HG02678 (cell line): ENCODE data around the gene SYTL1.

Experiments used
- ATAC-seq: cut with Tn5 transposase; IDR thresholded peaks from one replicate; pipeline ENCODE4 v1.9.1; 2021; ENCODE audit warnings: mild to moderate bottlenecking, moderate library complexity; ENCODE audit not compliant: unreplicated experiment

Gene SYTL1, protein sequence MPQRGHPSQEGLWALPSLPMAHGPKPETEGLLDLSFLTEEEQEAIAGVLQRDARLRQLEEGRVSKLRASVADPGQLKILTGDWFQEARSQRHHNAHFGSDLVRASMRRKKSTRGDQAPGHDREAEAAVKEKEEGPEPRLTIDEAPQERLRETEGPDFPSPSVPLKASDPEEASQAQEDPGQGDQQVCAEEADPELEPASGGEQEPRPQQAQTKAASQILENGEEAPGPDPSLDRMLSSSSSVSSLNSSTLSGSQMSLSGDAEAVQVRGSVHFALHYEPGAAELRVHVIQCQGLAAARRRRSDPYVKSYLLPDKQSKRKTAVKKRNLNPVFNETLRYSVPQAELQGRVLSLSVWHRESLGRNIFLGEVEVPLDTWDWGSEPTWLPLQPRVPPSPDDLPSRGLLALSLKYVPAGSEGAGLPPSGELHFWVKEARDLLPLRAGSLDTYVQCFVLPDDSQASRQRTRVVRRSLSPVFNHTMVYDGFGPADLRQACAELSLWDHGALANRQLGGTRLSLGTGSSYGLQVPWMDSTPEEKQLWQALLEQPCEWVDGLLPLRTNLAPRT

GRCh38 chr1:27341525-27342252 lies at the start of gene SYTL1:
SYTL1 (plus strand) TSS chr1:27342022; CDS start chr1:27345335, 3,313 bp downstream.
- ATAC-seq = peak; percentile 51

DNA sequence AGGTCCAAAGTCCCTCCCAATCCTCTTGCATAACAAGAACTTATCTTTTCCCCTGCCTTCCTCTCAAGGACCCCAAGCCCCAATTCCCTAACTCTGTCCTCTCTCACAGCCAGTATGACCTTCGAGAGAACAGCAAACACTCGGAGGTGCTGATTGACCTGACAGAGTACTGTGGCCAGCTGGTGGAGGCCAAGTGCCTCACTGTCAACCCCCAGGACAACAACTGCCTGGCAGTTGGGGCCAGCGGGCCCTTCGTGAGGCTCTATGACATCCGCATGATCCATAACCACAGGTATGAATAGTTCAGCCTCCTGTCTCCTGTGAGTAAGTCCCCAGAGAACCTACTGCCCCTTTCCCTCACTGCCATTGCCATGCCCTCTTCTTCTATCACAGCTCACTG lies 49.7 kb upstream of the SYTL1 start:
- ATAC-seq = no peak

GRCh38 chr1:27293915-27294314 lies 47.9 kb upstream of the SYTL1 start:
- no peak for ATAC-seq

- no peak for ATAC-seq
Observed at GRCh38 chr1:27296773-27297291, 45.0 kb upstream of the SYTL1 start.

DNA sequence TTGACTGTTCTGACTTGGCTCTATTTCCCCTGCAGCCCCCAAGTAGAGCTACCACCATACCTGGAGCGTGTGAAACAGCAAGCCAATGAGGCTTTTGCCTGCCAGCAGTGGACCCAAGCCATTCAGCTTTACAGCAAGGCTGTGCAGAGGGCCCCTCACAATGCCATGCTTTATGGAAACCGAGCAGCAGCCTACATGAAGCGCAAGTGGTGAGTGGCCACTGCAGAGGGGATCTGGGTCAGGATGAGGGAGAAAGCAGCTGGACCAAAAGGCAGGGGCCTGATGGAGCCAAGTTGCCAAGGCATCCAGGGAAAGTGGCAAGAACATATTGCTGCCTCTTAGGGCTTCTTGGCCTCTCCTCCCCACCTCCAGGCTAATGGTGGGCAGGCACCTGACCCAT lies 43.9 kb upstream of the SYTL1 start:
- no peak for ATAC-seq

DNA sequence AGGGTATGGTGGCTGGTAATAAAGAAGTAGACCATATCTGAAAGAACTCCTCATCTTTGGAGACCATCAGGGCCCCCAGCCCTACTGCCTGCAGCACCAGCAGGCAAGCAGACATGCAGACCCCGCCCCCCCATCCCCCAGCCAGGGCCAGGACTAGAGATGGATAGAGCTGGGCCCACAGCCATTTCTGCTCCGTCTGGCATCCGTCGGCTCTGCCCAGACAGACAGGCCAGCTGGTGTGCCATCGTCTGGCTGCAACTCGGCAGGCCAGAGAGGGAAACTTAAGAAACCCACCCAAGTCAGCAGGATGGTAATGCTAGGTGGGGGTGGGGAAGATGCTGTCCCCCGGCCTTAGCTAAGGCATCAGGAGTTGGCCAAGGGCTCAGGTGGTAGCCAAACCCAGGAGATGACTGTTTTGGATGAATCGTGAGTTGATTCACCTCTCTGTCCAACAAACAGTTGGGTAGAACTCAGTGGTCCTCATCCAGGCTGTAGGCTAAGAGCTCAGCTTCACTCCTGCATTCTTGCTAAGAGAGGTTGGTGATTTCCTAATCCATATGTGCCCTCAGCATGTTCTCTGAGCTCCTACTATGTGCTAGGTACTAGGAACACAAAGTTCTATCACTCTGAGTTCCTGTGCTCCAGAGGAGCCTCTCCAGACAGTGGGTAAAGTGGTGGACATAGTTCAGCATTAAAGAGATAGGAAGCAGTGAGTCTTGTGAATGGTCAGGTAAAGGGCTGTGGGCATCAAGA lies 43.0 kb upstream of the SYTL1 start:
- no peak for ATAC-seq

DNA sequence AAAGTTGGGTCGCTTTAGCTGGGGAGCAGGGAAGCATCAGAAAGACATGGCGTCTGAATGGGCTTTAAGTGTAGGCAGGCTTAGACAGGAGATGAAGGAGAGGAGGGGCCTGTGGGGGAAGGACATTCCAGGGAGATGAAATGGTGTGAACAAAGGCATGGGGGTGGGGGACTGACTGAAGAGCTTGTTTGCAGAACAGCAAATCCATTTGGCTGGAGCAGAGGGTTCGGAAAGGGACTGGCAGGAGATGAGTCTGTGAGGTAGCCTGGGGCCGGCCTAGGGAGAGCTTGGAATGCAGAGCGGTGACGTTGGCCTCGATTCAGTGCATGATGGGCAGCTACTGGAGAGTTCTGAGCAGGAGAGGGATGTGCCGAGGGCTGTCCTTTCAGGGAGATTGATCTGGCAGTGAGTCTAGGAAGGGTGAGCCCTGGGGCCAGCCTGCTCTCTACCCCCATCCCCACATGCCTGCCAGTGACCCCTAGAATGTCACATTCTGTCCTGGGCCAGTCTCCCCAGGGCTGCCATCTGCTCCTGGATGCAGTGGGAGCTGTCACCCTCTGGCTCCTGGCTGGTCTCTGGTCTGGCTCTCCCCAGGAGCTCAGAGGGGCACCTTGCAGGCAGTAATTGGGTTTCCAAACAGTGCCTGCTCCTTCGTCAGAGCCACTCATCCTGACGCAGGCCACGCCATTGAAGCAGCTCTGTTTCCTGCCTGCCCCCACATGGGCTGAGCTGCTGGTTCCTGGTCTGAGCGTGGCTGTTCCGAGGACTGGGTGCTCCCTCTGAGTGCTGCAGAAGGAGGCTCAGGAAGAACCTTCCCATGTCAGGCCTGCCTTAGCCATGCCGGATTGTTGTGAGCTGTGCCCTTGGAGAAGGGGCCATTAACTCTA lies 42.2 kb upstream of the SYTL1 start:
- ATAC-seq = no peak

DNA sequence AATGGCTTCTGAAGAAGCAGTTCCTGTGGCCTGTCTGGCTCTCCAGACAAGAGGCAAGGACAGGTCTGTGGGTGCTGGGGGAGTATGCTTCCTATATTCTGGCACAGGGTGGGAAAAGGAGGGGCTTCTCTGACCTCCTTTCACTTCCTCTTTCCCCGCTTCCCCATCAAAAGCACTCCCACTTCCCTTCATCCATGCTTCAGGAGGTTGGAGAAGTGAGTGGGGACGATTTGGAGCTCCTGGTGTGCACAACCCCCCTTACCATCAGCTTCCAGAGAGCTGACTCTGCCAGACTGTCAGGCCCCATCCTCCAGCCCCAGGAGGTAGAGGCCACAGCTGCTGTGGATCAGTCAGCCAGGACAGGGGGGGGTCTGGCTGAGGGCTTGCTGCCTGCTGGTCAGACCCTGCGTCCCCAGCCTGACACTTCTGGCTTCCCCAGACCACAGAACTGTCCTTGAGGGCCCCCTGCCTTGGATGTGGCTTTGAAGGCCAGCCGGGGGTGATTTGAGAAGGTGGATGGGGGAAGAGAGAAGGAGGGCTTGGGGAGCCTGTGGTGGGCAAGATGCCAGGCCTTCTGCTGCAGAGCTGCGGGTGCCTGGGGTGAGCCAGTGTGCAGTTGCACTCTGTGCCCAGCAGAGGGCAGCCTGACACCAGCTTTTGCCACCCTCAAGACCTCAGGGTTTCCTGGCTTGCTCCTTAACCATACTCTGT lies 41.3 kb upstream of the SYTL1 start:
- ATAC-seq = no peak

DNA sequence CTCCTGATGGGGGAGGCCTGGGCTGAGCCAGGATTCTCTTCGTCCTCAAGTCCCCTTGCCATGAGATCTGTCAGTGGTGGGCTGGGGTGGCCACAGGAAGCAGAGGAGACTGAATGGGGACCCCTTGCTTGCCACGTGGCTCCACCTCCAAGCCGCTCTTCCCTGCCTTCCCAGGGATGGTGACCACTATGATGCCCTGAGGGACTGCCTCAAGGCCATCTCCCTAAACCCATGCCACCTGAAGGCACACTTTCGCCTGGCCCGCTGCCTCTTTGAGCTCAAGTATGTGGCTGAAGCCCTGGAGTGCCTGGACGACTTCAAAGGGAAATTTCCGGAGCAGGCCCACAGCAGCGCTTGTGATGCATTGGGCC lies 40.8 kb upstream of the SYTL1 start:
- ATAC-seq = no peak

GRCh38 chr1:27301582-27302199 lies 40.1 kb upstream of the SYTL1 start:
- ATAC-seq = no peak

GRCh38 chr1:27302612-27303011 lies 39.2 kb upstream of the SYTL1 start:
- no peak for ATAC-seq

DNA sequence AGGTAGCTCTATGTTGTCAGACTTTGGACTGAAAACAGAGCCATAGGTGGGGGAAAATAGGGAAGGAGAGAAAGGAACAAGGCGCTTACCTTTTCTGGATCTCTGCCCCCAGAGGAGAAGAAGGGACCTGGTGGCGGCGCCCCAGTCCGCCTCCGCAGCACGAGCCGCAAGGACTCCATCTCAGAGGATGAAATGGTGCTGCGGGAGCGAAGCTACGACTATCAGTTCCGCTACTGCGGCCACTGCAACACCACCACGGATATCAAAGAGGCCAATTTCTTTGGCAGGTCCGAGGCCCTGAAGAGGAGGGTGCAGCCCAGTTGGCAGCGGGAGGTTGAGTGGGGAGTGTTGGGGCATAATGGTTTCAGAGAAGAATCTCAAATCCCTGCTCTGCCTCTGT lies 38.3 kb upstream of the SYTL1 start:
- no peak for ATAC-seq

GRCh38 chr1:27306071-27306470 lies 35.8 kb upstream of the SYTL1 start:
- no peak for ATAC-seq

DNA sequence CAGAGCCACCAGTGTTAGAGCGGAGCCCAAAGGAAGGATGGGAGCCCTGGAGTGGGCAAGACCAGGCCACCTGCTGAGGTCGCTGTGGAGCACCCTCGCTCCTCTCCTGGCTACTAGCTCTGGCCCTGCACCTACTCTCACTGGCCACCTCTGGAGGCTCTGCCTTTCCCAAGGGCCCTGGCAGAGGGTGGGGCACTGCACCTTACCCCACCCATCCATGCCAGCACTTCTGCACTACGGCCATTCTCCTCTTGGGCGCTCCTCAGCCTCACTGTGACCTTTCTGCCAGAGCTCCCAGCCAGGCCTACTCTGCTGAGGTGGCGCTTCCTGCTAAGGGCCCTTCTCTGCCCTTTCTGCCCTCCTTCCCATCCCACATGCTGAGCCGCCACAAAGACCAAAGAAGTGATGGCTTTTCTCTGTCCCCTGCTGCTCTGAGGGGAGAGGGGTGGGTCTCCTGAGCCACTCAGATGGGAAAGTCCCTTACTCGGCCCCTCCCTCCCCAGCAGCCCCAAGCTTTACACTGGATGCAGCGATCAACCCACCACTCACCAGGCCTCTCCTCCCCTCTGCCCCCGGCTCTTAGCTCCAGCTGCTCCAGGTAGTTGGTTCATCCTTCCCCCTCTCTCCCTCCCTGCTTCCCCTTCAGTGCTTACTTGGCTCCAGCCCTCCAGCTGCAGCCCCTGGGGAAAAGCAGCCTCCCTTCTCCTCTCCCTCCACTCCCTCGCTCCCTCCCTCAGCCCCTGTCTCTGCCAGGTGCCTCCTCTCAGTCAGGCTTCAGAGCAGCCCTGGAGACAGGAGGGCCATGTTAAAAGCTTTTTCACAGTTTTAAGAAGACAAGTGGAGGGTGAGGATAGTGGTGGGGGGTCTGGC lies 34.7 kb upstream of the SYTL1 start:
- no peak for ATAC-seq

DNA sequence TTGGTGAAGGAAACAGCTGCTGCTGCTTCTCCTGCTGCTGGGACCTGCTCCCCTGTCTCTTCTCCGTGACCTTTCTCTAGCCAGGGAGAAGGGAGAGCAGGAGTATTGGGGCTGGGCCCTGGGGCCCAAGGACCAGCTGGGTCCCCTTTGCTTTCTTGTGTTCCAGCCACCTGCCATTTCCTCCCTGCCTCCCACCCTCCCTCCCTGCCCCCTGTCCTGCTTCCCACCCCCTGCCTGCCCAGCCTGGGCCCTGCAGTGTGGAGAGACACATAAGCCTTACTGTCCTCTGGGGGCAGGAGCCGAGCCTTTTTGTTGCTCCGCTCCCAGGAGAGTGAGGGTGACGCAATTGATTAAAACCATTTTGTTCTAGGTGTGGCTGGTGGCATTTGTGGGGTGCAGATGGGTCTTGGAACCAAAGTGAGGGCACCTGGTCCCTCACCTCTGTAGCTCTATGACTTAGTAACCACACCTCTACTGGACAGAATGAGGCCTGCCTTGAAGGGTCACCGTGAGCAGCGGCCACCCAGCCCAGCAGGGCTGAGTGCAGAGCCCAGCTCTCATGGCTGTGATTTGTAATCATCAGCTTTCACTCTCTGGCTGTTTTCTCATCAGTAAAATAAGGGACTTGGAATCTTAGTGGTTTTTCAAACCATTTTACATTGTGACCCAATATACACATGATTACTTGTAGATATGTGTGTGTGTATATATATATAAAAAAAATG lies 33.8 kb upstream of the SYTL1 start:
- ATAC-seq = no peak

- ATAC-seq = no peak
Observed at GRCh38 chr1:27314169-27314568, 27.7 kb upstream of the SYTL1 start.

- no peak for ATAC-seq
Observed at GRCh38 chr1:27314737-27315136, 27.1 kb upstream of the SYTL1 start.
